Nephron progenitor cell (in vitro differentiated cells): ENCODE results near the gene HDAC4.

ENCODE experiments used
- DNase-seq: peaks from one replicate; pipeline ENCODE4 v3.0.0; 2021
- H3K27ac Mint-ChIP-seq: 2 replicates; pipeline ENCODE4 v1.8.0; 2021; ENCODE audit warnings: mild to moderate bottlenecking, moderate library complexity, mixed read lengths
- H3K27me3 Mint-ChIP-seq: 2 replicates; pipeline ENCODE4 v1.8.0; 2021; ENCODE audit warnings: mild to moderate bottlenecking, low read depth, mixed read lengths; ENCODE audit not compliant: poor library complexity
- H3K36me3 Mint-ChIP-seq: 2 replicates; pipeline ENCODE4 v1.8.0; 2021; ENCODE audit warnings: low read depth, mixed read lengths
- H3K4me1 Mint-ChIP-seq: 2 replicates; pipeline ENCODE4 v1.8.0; 2021; ENCODE audit warnings: mixed read lengths
- H3K4me3 Mint-ChIP-seq: 2 replicates; pipeline ENCODE4 v1.8.0; 2021; ENCODE audit warnings: mild to moderate bottlenecking, moderate library complexity, mixed read lengths
- H3K9me3 Mint-ChIP-seq: 2 replicates; pipeline ENCODE4 v1.8.0; 2021; ENCODE audit warnings: mild to moderate bottlenecking, moderate library complexity, mixed read lengths
- TF ChIP-seq, protein P1 (sequence below): fragments of 200-600 bp; sonication (generic); IDR thresholded peaks from 2 replicates; pipeline ENCODE4 v1.5.0; 2021; ENCODE audit warnings: antibody characterized with exemption

HDAC4 gene

DNA sequence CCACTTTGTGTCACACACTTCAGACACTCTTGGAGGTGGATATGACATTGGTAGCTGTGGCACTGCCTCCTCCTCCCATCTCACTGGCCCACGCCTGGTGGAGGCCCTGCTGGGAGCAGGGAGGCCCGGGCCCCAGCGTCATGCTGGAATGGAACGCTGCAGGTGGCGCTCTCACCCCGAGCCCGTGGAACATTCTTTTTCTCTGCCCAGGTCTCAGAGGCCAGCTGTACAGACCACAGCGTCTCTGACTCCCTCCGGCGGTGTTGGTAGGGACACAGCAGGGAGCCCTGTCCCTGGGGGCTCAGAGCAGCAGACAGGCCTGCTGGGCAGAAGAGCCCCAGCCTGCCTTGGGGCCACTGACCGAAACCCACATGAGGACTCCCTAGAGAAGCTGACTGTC is 334.9 kb downstream of the HDAC4 start:
- no peaks in the 10 kb centered on the region for H3K9me3 Mint-ChIP-seq

DNA sequence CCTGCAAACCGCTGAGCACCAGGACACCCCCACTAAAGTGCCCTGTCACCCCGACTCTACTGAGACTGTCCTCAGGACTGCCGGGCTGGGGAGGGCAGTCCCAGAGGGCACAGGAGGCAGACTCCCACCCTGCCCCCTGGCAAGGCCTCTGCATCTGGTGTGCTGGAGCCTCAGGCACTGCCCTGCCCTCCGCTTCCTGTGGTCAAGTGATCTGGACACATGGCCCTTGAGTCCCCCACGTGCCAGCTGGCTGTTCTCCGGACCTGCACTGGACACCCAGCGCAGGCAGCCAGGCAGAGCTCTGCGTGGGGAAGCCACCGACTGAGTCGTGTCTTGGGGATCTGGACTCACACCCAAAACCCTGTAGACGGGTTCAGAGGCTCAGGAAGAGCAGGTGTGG is 335.3 kb downstream of the HDAC4 start:
- Mint-ChIP-seq H3K4me1 (peaks cover 23% of the 10 kb centered on the region), H3K4me3 (no peak overlapping the region), H3K36me3 (peaks cover 41% of the 10 kb centered on the region), H3K27ac (peak overlapping the region; percentile 51), H3K27me3 (no peaks in the 10 kb centered on the region), H3K9me3 (no peaks in the 10 kb centered on the region)
- TF ChIP-seq, protein P1, sequence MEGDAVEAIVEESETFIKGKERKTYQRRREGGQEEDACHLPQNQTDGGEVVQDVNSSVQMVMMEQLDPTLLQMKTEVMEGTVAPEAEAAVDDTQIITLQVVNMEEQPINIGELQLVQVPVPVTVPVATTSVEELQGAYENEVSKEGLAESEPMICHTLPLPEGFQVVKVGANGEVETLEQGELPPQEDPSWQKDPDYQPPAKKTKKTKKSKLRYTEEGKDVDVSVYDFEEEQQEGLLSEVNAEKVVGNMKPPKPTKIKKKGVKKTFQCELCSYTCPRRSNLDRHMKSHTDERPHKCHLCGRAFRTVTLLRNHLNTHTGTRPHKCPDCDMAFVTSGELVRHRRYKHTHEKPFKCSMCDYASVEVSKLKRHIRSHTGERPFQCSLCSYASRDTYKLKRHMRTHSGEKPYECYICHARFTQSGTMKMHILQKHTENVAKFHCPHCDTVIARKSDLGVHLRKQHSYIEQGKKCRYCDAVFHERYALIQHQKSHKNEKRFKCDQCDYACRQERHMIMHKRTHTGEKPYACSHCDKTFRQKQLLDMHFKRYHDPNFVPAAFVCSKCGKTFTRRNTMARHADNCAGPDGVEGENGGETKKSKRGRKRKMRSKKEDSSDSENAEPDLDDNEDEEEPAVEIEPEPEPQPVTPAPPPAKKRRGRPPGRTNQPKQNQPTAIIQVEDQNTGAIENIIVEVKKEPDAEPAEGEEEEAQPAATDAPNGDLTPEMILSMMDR: no peak
- no peak for DNase-seq

More for the DNA sequence above, 334.9 kb downstream of the HDAC4 start:
- no peak for DNase-seq
- Mint-ChIP-seq H3K4me3 (no peak overlapping the region), H3K27me3 (no peaks in the 10 kb centered on the region), H3K27ac (no peak overlapping the region), H3K36me3 (peaks cover 43% of the 10 kb centered on the region), H3K4me1 (peaks cover 21% of the 10 kb centered on the region)
- TF ChIP-seq, protein P1: no peak

GRCh38 chr2:239064891-239065290 is 335.9 kb downstream of the HDAC4 start:
- Mint-ChIP-seq H3K27ac (peak overlapping the region; percentile 59), H3K27me3 (no peaks in the 10 kb centered on the region), H3K4me3 (no peak overlapping the region), H3K9me3 (no peaks in the 10 kb centered on the region), H3K36me3 (peaks cover 40% of the 10 kb centered on the region), H3K4me1 (peaks cover 27% of the 10 kb centered on the region)
- DNase-seq: no peak
- TF ChIP-seq, protein P1: no peak

- Mint-ChIP-seq H3K27me3 (no peaks in the 10 kb centered on the region), H3K36me3 (peaks cover 39% of the 10 kb centered on the region), H3K4me3 (no peak overlapping the region), H3K27ac (no peak overlapping the region), H3K9me3 (no peaks in the 10 kb centered on the region), H3K4me1 (peaks cover 24% of the 10 kb centered on the region)
- TF ChIP-seq, protein P1: no peak
- DNase-seq: no peak
Measured at GRCh38 chr2:239064253-239064652, 336.6 kb downstream of the HDAC4 start.

DNA sequence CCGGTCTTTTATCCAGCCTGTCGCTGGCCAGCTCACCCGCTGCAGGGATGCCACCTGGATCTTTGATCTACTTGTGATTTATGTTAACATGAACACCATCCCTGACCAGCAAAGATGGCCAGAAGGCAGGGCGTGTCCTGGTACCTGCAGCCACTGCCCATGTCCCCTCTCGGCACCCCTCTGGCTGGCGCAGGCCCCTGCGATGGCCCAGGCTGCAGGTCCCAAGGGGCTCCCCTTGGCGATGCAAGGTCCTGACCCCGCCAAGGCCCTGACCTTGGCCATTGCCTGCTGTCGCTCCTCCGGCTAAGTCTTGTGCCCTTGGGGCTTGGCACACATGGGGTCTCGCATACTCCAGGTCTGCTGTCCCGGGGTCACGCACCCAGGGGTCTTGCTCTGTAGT is 338.1 kb downstream of the HDAC4 start:
- no peak for DNase-seq
- H3K27ac Mint-ChIP-seq: no peak overlapping the region
- H3K4me3 Mint-ChIP-seq: no peak overlapping the region
- peaks cover 24% of the 10 kb centered on the region for H3K4me1 Mint-ChIP-seq
- TF ChIP-seq, protein P1: no peak
- H3K27me3 Mint-ChIP-seq: no peaks in the 10 kb centered on the region
- H3K36me3 Mint-ChIP-seq: peaks cover 39% of the 10 kb centered on the region
- H3K9me3 Mint-ChIP-seq: no peaks in the 10 kb centered on the region

DNA sequence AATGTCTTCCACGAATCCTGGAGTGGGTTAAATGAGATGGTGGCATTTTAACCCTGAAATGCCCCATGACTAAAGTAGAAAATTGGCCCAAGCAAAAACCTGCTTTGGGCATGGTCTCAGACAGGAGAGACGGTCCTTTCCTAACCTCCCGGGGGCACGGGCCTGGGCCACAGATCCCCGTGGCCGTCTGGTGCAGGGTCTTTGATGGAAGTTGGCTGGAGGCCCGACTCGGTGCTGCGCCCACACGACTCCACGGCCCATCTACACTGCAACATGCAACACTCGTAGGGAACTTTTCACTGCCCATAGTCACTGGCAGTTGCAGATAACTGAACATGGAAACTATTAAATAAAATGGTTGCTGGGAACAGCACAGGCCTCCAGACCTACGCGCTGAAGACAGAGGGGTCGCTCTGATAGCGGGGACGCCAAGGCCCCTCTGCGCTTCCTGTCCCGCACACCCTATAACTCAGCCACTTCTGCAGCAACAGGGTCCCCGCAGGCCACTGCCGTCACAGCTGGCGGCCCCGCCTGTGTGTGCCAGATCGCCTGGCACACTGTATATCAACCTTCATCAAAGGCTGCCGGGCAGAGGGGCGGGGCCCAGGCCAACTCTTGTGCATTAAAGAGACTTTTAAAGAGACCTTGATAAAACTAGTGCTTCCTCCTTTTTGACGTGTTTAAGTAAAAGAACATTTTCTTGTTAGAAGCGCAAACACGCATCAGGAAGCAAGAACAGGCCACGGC is 338.8 kb downstream of the HDAC4 start:
- TF ChIP-seq, protein P1: no peak
- H3K36me3 Mint-ChIP-seq: peaks cover 36% of the 10 kb centered on the region
- H3K4me1 Mint-ChIP-seq: peaks cover 24% of the 10 kb centered on the region
- peak overlapping the region; percentile 40 for H3K27ac Mint-ChIP-seq
- H3K4me3 Mint-ChIP-seq: no peak overlapping the region
- H3K27me3 Mint-ChIP-seq: no peaks in the 10 kb centered on the region
- no peak for DNase-seq
- H3K9me3 Mint-ChIP-seq: no peaks in the 10 kb centered on the region
